IMR-90 (cell line): Measurements from ENCODE around the gene TGFB2. TPM values are rescaled to one million over a fixed set of nuclear protein-coding genes. Genes with fewer than 3 reads are reported as not detected.

Experiments
- ATAC-seq: fragments of 200-7000 bp; cut with Tn5 transposase; 2 replicates; pipeline ENCODE4 v1.9.1; 2020; ENCODE audit warnings: low read depth, mild to moderate bottlenecking, moderate library complexity
- BruUV-seq: library from RNA; stranded (reverse); fragments of 400-500 nt; replicated peaks from 2 replicates; lab custom pipeline; 2021; lab: Mats Ljungman, UMichigan
- CTCF ChIA-PET: fragments of 300-600 bp; formaldehyde crosslinking; extraction: SDS; loops from one replicate; lab custom pipeline; 2021; ENCODE audit warnings: antibody characterized with exemption; lab: Yijun Ruan, JAX
- POLR2A ChIA-PET: fragments of 300-600 bp; sonication (Branson Sonifier 250); formaldehyde crosslinking; loops from one replicate; lab custom pipeline; 2022; ENCODE audit warnings: antibody characterized with exemption; ENCODE audit not compliant: unreplicated experiment; lab: Charles Lee
- DNase-seq: peaks from one replicate; pipeline ENCODE4 v3.0.0; 2013
- H2AFZ ChIP-seq: replicated peaks from 2 replicates; pipeline ENCODE3; 2013; ENCODE audit warnings: low read length, mild to moderate bottlenecking; ENCODE audit not compliant: poor library complexity
- H2AK5ac ChIP-seq: 2 replicates; pipeline ENCODE4 v1.6.1; 2013; ENCODE audit warnings: low read depth, low read length, inconsistent platforms
- H2AK9ac ChIP-seq: replicated peaks from 2 replicates; pipeline ENCODE3; 2013; ENCODE audit warnings: mild to moderate bottlenecking, low read depth, low read length, moderate library complexity; ENCODE audit not compliant: poor library complexity
- H2BK120ac ChIP-seq: 2 replicates; pipeline ENCODE4 v1.6.1; 2013; ENCODE audit warnings: low read depth, low read length, inconsistent platforms
- H2BK15ac ChIP-seq: 3 replicates; pipeline ENCODE4 v1.6.1; 2013; ENCODE audit warnings: low read depth, low read length, inconsistent platforms
- H2BK20ac ChIP-seq: 2 replicates; pipeline ENCODE4 v1.6.1; 2013; ENCODE audit warnings: low read depth, mild to moderate bottlenecking, inconsistent platforms, low read length, moderate library complexity
- H2BK5ac ChIP-seq: 2 replicates; pipeline ENCODE4 v1.6.1; 2013; ENCODE audit warnings: mild to moderate bottlenecking, low read depth, low read length, inconsistent platforms; ENCODE audit not compliant: poor library complexity, severe bottlenecking
- H3K14ac ChIP-seq: replicated peaks from 2 replicates; pipeline ENCODE4 v1.6.1; 2013; ENCODE audit warnings: low read depth, low read length, inconsistent platforms
- H3K18ac ChIP-seq: 2 replicates; pipeline ENCODE4 v1.6.1; 2013; ENCODE audit warnings: low read depth, low read length, control low read depth
- H3K23ac ChIP-seq: 2 replicates; pipeline ENCODE4 v1.6.1; 2013; ENCODE audit warnings: low read depth, low read length, inconsistent platforms
- H3K27ac ChIP-seq: 2 replicates; pipeline ENCODE4 v1.5.1; 2013; ENCODE audit warnings: mild to moderate bottlenecking, control low read depth, low read length; ENCODE audit not compliant: insufficient read depth
- H3K27me3 ChIP-seq: 2 replicates; pipeline ENCODE4 v1.6.1; 2013; ENCODE audit warnings: low read length; ENCODE audit not compliant: control insufficient read depth, insufficient read depth
- H3K36me3 ChIP-seq: 2 replicates; pipeline ENCODE4 v1.6.1; 2013; ENCODE audit warnings: low read length, mixed read lengths; ENCODE audit not compliant: control insufficient read depth, insufficient read depth
- H3K4ac ChIP-seq: 2 replicates; pipeline ENCODE4 v1.6.1; 2013; ENCODE audit warnings: low read depth, low read length, inconsistent platforms
- H3K4me1 ChIP-seq: 2 replicates; pipeline ENCODE4 v1.6.1; 2013; ENCODE audit warnings: low read length, mixed read lengths; ENCODE audit not compliant: control insufficient read depth, insufficient read depth
- H3K4me2 ChIP-seq: 2 replicates; pipeline ENCODE4 v1.6.1; 2013; ENCODE audit warnings: low read depth, mild to moderate bottlenecking, control low read depth, low read length, moderate library complexity
- H3K4me3 ChIP-seq: 2 replicates; pipeline ENCODE4 v1.5.1; 2013; ENCODE audit warnings: low read depth, mild to moderate bottlenecking, control low read depth, low read length, moderate library complexity; ENCODE audit not compliant: insufficient read depth
- H3K56ac ChIP-seq: 2 replicates; pipeline ENCODE4 v1.6.1; 2013; ENCODE audit warnings: low read length, inconsistent platforms; ENCODE audit not compliant: insufficient read depth; ENCODE audit errors: extremely low read depth
- H3K79me1 ChIP-seq, 2 experiments: 2 replicates each; pipeline ENCODE4 v1.6.1; 2013; ENCODE audit warnings: low read length in 2 of 2, inconsistent platforms in 1 of 2, low read depth in 1 of 2
- H3K9ac ChIP-seq: 2 replicates; pipeline ENCODE4 v1.6.1; 2013; ENCODE audit warnings: low read depth, low read length, control low read depth
- H3K9me1 ChIP-seq: 2 replicates; pipeline ENCODE4 v1.6.1; 2013; ENCODE audit warnings: low read length, inconsistent platforms; ENCODE audit not compliant: insufficient read depth
- H3K9me3 ChIP-seq: 2 replicates; pipeline ENCODE4 v1.6.1; 2013; ENCODE audit warnings: low read length; ENCODE audit not compliant: control insufficient read depth, insufficient read depth
- H4K20me1 ChIP-seq: 2 replicates; pipeline ENCODE4 v1.6.1; 2013; ENCODE audit warnings: low read length, inconsistent platforms; ENCODE audit not compliant: insufficient read depth
- H4K5ac ChIP-seq: 2 replicates; pipeline ENCODE4 v1.6.1; 2013; ENCODE audit warnings: mild to moderate bottlenecking, low read depth, low read length, control low read depth
- H4K8ac ChIP-seq, 2 experiments: 2 replicates each; pipeline ENCODE4 v1.6.1; 2013; ENCODE audit warnings: low read depth in 2 of 2, low read length in 2 of 2, control low read depth in 1 of 2, inconsistent platforms in 1 of 2
- H4K91ac ChIP-seq: 2 replicates; pipeline ENCODE4 v1.6.1; 2013; ENCODE audit warnings: low read depth, low read length, inconsistent platforms; ENCODE audit not compliant: insufficient read depth
- CEBPB ChIP-seq: IDR thresholded peaks from 2 replicates; pipeline ENCODE4 v1.6.1; 2012; ENCODE audit warnings: low read depth, low read length, improper control_type of control experiment
- CHD1 ChIP-seq: IDR thresholded peaks from 2 replicates; pipeline ENCODE4 v1.6.1; 2012; ENCODE audit warnings: low read depth, low read length, improper control_type of control experiment
- FOS ChIP-seq: fragments of 150-350 bp; IDR thresholded peaks from 2 replicates; pipeline ENCODE4 v1.6.1; 2016; ENCODE audit warnings: low read depth, low read length
- MAFK ChIP-seq: IDR thresholded peaks from 2 replicates; pipeline ENCODE4 v1.6.1; 2012; ENCODE audit warnings: low read depth, low read length, improper control_type of control experiment
- NFE2L2 ChIP-seq: fragments of 150-350 bp; IDR thresholded peaks from 2 replicates; pipeline ENCODE4 v1.6.1; 2016; ENCODE audit warnings: low read depth, mild to moderate bottlenecking, low read length
- POLR2A ChIP-seq: IDR thresholded peaks from 2 replicates; pipeline ENCODE4 v1.6.1; 2012; ENCODE audit warnings: mild to moderate bottlenecking, low read depth, low read length
- RAD21 ChIP-seq: IDR thresholded peaks from 2 replicates; pipeline ENCODE4 v1.6.1; 2012; ENCODE audit warnings: low read length, improper control_type of control experiment
- RCOR1 ChIP-seq: IDR thresholded peaks from 2 replicates; pipeline ENCODE4 v1.6.1; 2012; ENCODE audit warnings: mild to moderate bottlenecking, low read length, improper control_type of control experiment; ENCODE audit not compliant: insufficient replicate concordance
- RFX5 ChIP-seq: IDR thresholded peaks from 2 replicates; pipeline ENCODE4 v1.8.0; 2012; ENCODE audit warnings: low read depth, mild to moderate bottlenecking, low read length, moderate library complexity
- SMC3 ChIP-seq: fragments of 150-350 bp; IDR thresholded peaks from 2 replicates; pipeline ENCODE4 v1.6.1; 2016; ENCODE audit warnings: low read depth, mild to moderate bottlenecking, antibody characterized with exemption, low read length, moderate library complexity
- WGBS, 2 experiments: methylation state at CpG; one replicate each; pipeline versions ENCODE4 v1.1.5 to v1.1.7; 2013; ENCODE audit warnings: missing lambda C conversion rate in 2 of 2; ENCODE audit not compliant: insufficient read length in 1 of 2; ENCODE audit errors: extremely low coverage in 2 of 2; 5-methylcytosine and 5-hydroxymethylcytosine counted together
- dilution Hi-C: fragments of 300-500 bp; cut with HindIII; formaldehyde crosslinking; loops from one replicate; pipeline ENCODE4 v1.14.3; 2018; ENCODE audit warnings: low sequenced_read_pairs; ENCODE audit not compliant: unreplicated experiment
- in situ Hi-C: fragments of 300-500 bp; cut with MboI; formaldehyde crosslinking; loops from 3 replicates; pipeline ENCODE4 v1.14.3; 2019; ENCODE audit warnings: low sequenced_read_pairs, inconsistent platforms, mixed read lengths
- intact Hi-C: fragments of 100-400 bp; cut with micrococcal nuclease; formaldehyde crosslinking; loops from 2 replicates; pipeline ENCODE4 v1.10.0; 2022
- polyA plus RNA-seq, 3 experiments: library from polyadenylated mRNA; depleted of rRNA; stranded (reverse); fragments of >200 nt; gene quantifications; 2 replicates each; pipeline ENCODE4 v1.2.3, GENCODE V29; 2012; ENCODE audit warnings: low replicate concordance in 1 of 3
- total RNA-seq: library from RNA; depleted of rRNA; stranded (reverse); fragments of >200 nt; gene quantifications from 2 replicates; pipeline ENCODE4 v1.2.3, GENCODE V29; 2012
- TF ChIP-seq, protein P1 (sequence below): fragments of 150-350 bp; IDR thresholded peaks from 2 replicates; pipeline ENCODE4 v1.6.1; 2016; ENCODE audit warnings: low read depth, mild to moderate bottlenecking, low read length, moderate library complexity, borderline replicate concordance
- TF ChIP-seq, protein P2 (sequence below): fragments of 150-350 bp; IDR thresholded peaks from 2 replicates; pipeline ENCODE4 v1.6.1; 2017; ENCODE audit warnings: mild to moderate bottlenecking, antibody characterized with exemption, low read length, low read depth
- TF ChIP-seq, protein P3 (sequence below): conservative IDR thresholded peaks from 2 replicates; pipeline ENCODE4 v1.5.1; 2012; ENCODE audit warnings: mild to moderate bottlenecking, low read depth, low read length, improper control_type of control experiment

TGFB2 gene
- total and polyA plus RNA-seq, 2 of the 4 experiments (the other 2 are of a cell fraction) = 3.7 to 3.8 TPM

DNA sequence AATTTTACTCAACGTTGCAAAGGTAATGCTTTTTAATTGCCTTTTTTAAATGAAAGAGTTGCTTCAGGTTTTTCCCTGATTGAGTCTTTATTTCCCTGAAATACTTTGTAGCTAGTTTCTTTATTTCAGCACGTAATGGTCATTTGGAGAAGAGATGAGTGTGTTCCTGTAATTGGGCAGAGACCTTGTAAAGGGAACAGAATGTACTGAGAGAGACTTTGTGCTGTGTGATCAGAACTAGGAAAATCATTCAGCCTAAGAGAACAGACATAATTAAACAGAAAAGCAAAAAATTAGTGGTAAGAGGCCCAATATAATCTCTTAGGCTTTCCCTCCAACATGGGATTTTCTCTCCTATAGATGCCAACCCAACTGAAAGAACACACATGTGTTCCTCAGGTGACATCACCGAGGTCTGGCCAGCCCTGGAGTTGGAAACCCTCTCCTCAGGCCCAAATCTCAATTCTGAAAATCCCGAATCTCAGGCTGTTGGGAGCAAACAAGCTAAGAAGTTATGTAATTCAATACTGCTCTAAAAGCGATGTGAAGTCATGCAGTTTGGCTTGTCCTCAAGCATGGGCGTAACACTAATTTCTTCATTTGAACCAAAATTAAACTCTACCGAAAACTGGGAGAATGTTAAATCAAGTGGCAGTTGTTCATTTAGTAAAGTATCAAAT, 102.0 kb downstream of the TGFB2 start:
- POLR2A ChIA-PET = no interaction called here
- in situ Hi-C loops = no loop called here

More for the DNA sequence above, 102.0 kb downstream of the TGFB2 start:
- dilution Hi-C loops (no loop called here), intact Hi-C loops (no loop called here)
- H3K27ac ChIP-seq = no peak overlapping the region
- H2BK120ac ChIP-seq = no peak overlapping the region
- H3K9me1 ChIP-seq = no peaks in the 10 kb centered on the region
- no peak overlapping the region for H2AFZ ChIP-seq
- no peak for ATAC-seq
- H2BK20ac ChIP-seq = no peak overlapping the region
- no peaks in the 10 kb centered on the region for H3K4me1 ChIP-seq
- TF ChIP-seq CHD1 (no peak), POLR2A (no peak), RCOR1 (no peak), RFX5 (no peak), SMC3 (no peak), RAD21 (no peak), NFE2L2 (no peak), MAFK (no peak), CEBPB (no peak), FOS (no peak)
- TF ChIP-seq, protein P1, sequence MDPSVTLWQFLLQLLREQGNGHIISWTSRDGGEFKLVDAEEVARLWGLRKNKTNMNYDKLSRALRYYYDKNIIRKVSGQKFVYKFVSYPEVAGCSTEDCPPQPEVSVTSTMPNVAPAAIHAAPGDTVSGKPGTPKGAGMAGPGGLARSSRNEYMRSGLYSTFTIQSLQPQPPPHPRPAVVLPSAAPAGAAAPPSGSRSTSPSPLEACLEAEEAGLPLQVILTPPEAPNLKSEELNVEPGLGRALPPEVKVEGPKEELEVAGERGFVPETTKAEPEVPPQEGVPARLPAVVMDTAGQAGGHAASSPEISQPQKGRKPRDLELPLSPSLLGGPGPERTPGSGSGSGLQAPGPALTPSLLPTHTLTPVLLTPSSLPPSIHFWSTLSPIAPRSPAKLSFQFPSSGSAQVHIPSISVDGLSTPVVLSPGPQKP = no peak
- TF ChIP-seq, protein P2, sequence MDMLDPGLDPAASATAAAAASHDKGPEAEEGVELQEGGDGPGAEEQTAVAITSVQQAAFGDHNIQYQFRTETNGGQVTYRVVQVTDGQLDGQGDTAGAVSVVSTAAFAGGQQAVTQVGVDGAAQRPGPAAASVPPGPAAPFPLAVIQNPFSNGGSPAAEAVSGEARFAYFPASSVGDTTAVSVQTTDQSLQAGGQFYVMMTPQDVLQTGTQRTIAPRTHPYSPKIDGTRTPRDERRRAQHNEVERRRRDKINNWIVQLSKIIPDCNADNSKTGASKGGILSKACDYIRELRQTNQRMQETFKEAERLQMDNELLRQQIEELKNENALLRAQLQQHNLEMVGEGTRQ = no peak
- TF ChIP-seq, protein P3, sequence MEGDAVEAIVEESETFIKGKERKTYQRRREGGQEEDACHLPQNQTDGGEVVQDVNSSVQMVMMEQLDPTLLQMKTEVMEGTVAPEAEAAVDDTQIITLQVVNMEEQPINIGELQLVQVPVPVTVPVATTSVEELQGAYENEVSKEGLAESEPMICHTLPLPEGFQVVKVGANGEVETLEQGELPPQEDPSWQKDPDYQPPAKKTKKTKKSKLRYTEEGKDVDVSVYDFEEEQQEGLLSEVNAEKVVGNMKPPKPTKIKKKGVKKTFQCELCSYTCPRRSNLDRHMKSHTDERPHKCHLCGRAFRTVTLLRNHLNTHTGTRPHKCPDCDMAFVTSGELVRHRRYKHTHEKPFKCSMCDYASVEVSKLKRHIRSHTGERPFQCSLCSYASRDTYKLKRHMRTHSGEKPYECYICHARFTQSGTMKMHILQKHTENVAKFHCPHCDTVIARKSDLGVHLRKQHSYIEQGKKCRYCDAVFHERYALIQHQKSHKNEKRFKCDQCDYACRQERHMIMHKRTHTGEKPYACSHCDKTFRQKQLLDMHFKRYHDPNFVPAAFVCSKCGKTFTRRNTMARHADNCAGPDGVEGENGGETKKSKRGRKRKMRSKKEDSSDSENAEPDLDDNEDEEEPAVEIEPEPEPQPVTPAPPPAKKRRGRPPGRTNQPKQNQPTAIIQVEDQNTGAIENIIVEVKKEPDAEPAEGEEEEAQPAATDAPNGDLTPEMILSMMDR = no peak
- H4K5ac ChIP-seq = no peak overlapping the region
- no peak overlapping the region for H4K91ac ChIP-seq
- no CpG with 5 or more reads among the region's 7 CpGs for WGBS, 2 experiments
- H2AK5ac ChIP-seq = no peak overlapping the region
- no peak overlapping the region for H3K4me2 ChIP-seq
- BruUV-seq = no TSS peak
- H3K36me3 ChIP-seq = no peaks in the 10 kb centered on the region
- H3K9ac ChIP-seq = no peak overlapping the region
- no peak overlapping the region for H3K4me3 ChIP-seq
- H3K23ac ChIP-seq = no peak overlapping the region
- no peak overlapping the region for H2BK15ac ChIP-seq
- no peak overlapping the region for H2AK9ac ChIP-seq
- no peaks in the 10 kb centered on the region for H3K27me3 ChIP-seq
- no peak overlapping the region for H4K8ac ChIP-seq
- H3K79me1 ChIP-seq = no peaks in the 10 kb centered on the region
- H2BK5ac ChIP-seq = no peak overlapping the region
- CTCF ChIA-PET = no interaction called here
- H3K9me3 ChIP-seq = no peaks in the 10 kb centered on the region
- H3K14ac ChIP-seq = no peak overlapping the region
- H3K56ac ChIP-seq = no peak overlapping the region
- no peaks in the 10 kb centered on the region for H4K20me1 ChIP-seq
- DNase-seq = no peak
- H3K4ac ChIP-seq = no peak overlapping the region
- no peak overlapping the region for H3K18ac ChIP-seq
